SK-N-SH (cell line): ENCODE data around the gene WASF3. TPM values are rescaled to one million over a fixed set of nuclear protein-coding genes. Genes with fewer than 3 reads are reported as not detected.

Experiments
- CTCF ChIA-PET: fragments of 300-600, 350-600 bp; formaldehyde crosslinking; extraction: SDS; loops from one replicate; lab custom pipeline; 2021; lab: Yijun Ruan, JAX
- POLR2A ChIA-PET: fragments of 350-600 bp; sonication (Branson Sonifier 250); formaldehyde crosslinking; extraction: SDS; loops from one replicate; lab custom pipeline; 2020; ENCODE audit warnings: antibody characterized with exemption, inconsistent platforms; lab: Yijun Ruan, JAX
- DNase-seq: peaks from one replicate; pipeline ENCODE4 v3.0.0; 2012
- H2AFZ ChIP-seq: fragments of 200-600 bp; sonication (generic); 2 replicates; pipeline ENCODE4 v1.8.1; 2016; ENCODE audit warnings: antibody characterized with exemption, mild to moderate bottlenecking, low read depth
- H3F3A ChIP-seq: fragments of 200-600 bp; sonication (generic); replicated peaks from 2 replicates; pipeline ENCODE3; 2016; ENCODE audit warnings: antibody characterized with exemption, mild to moderate bottlenecking; ENCODE audit not compliant: insufficient read depth
- H3K27ac ChIP-seq, 2 experiments: fragments of 200-500 bp in 1 of 2; fragments of 200-600 bp in 1 of 2; sonication (Bioruptor generic) in 1 of 2; sonication (generic), shearing (Covaris generic) in 1 of 2; 2 replicates each; pipeline versions ENCODE4 v1.5.1 to v1.6.1; 2014 to 2016; ENCODE audit warnings: low read depth in 2 of 2, inconsistent platforms in 1 of 2, low read length in 1 of 2, mild to moderate bottlenecking in 1 of 2, mixed read lengths in 1 of 2
- H3K27me3 ChIP-seq: fragments of 200-600 bp; sonication (generic), shearing (Covaris generic); 2 replicates; pipeline ENCODE4 v1.6.1; 2016; ENCODE audit warnings: mixed run types; ENCODE audit not compliant: insufficient read depth
- H3K36me3 ChIP-seq, 2 experiments: fragments of 200-500 bp in 1 of 2; fragments of 200-600 bp in 1 of 2; sonication (Bioruptor generic) in 1 of 2; sonication (generic) in 1 of 2; replicated peaks in 1 of 2; 2 replicates each; pipeline versions ENCODE3 to v1.5.1; 2014 to 2016; ENCODE audit warnings: low read length in 1 of 2, mild to moderate bottlenecking in 1 of 2; ENCODE audit not compliant: insufficient read depth in 2 of 2, control insufficient read depth in 1 of 2
- H3K4me1 ChIP-seq, 2 experiments: fragments of 200-500 bp in 1 of 2; fragments of 200-600 bp in 1 of 2; sonication (Bioruptor generic) in 1 of 2; sonication (generic), shearing (Covaris generic) in 1 of 2; 2 replicates each; pipeline versions ENCODE4 v1.5.1 to v1.6.1; 2014 to 2016; ENCODE audit warnings: low read depth in 1 of 2, low read length in 1 of 2, mixed run types in 1 of 2; ENCODE audit not compliant: insufficient read depth in 2 of 2, control insufficient read depth in 1 of 2
- H3K4me2 ChIP-seq: fragments of 200-600 bp; sonication (generic), shearing (Covaris generic); 2 replicates; pipeline ENCODE4 v1.6.1; 2017; ENCODE audit warnings: mixed run types
- H3K4me3 ChIP-seq, 2 experiments: fragments of 200-500 bp in 1 of 2; fragments of 200-600 bp in 1 of 2; sonication (Bioruptor generic) in 1 of 2; sonication (generic), shearing (Covaris generic) in 1 of 2; 2 replicates each; pipeline versions ENCODE4 v1.5.1 to v1.8.1; 2014 to 2016; ENCODE audit warnings: low read depth in 2 of 2, inconsistent platforms in 1 of 2, low read length in 1 of 2, mild to moderate bottlenecking in 1 of 2, mixed read lengths in 1 of 2, moderate library complexity in 1 of 2
- H3K79me2 ChIP-seq: fragments of 200-600 bp; sonication (generic); 2 replicates; pipeline ENCODE4 v1.8.1; 2017; ENCODE audit warnings: mild to moderate bottlenecking; ENCODE audit not compliant: insufficient read depth
- H3K9ac ChIP-seq: fragments of 200-600 bp; sonication (generic); 2 replicates; pipeline ENCODE4 v1.6.1; 2017; ENCODE audit warnings: mixed run types
- H3K9me2 ChIP-seq: fragments of 200-600 bp; sonication (generic); 2 replicates; pipeline ENCODE4 v1.6.1; 2017; ENCODE audit warnings: mixed run types
- H3K9me3 ChIP-seq: fragments of 200-600 bp; sonication (generic); 2 replicates; pipeline ENCODE4 v1.6.1; 2017; ENCODE audit warnings: mixed run types, mild to moderate bottlenecking, moderate library complexity
- H4K20me1 ChIP-seq: fragments of 200-600 bp; sonication (generic); 2 replicates; pipeline ENCODE4 v1.6.1; 2017; ENCODE audit warnings: mild to moderate bottlenecking, mixed run types; ENCODE audit not compliant: insufficient read depth
- CHD2 ChIP-seq: fragments of 150-350 bp; IDR thresholded peaks from 2 replicates; pipeline ENCODE4 v1.6.1; 2018; ENCODE audit warnings: low read length; ENCODE audit not compliant: partially characterized antibody
- ELF1 ChIP-seq: IDR thresholded peaks from 2 replicates; pipeline ENCODE4 v1.4.0; 2012
- EZH2phosphoT487 ChIP-seq: fragments of 200-600 bp; sonication (generic); IDR thresholded peaks from 2 replicates; pipeline ENCODE4 v1.6.1; 2017; ENCODE audit warnings: low read depth, mixed run types, mild to moderate bottlenecking, antibody characterized with exemption, moderate library complexity, borderline replicate concordance
- FOXJ3 ChIP-seq: sonication (generic); formaldehyde crosslinking; IDR thresholded peaks from 2 replicates; pipeline ENCODE4 v1.5.1; 2020; ENCODE audit warnings: mild to moderate bottlenecking, missing genetic modification reagents
- FOXM1 ChIP-seq: IDR thresholded peaks from 2 replicates; pipeline ENCODE4 v1.4.0; 2012; ENCODE audit warnings: low read depth, mild to moderate bottlenecking
- GABPA ChIP-seq: IDR thresholded peaks from 2 replicates; pipeline ENCODE4 v1.4.0; 2012; ENCODE audit warnings: low read depth, mild to moderate bottlenecking
- GATA2 ChIP-seq: sonication (generic); formaldehyde crosslinking; IDR thresholded peaks from 2 replicates; pipeline ENCODE4 v1.5.0; 2020; ENCODE audit warnings: mild to moderate bottlenecking, missing genetic modification reagents
- PBX3 ChIP-seq: IDR thresholded peaks from 2 replicates; pipeline ENCODE4; 2012
- POLR2AphosphoS5 ChIP-seq: IDR thresholded peaks from 2 replicates; pipeline ENCODE4 v1.6.1; 2012; ENCODE audit warnings: low read depth, low read length
- RAD21 ChIP-seq: IDR thresholded peaks from 2 replicates; pipeline ENCODE4 v1.6.1; 2012; ENCODE audit warnings: mild to moderate bottlenecking, low read length
- RFX5 ChIP-seq: IDR thresholded peaks from 2 replicates; pipeline ENCODE4 v1.6.1; 2012; ENCODE audit warnings: mild to moderate bottlenecking, improper control_type of control experiment, low read length
- RXRA ChIP-seq: IDR thresholded peaks from 2 replicates; pipeline ENCODE4 v1.4.0; 2012; ENCODE audit warnings: low read depth, mild to moderate bottlenecking, borderline replicate concordance
- SIN3A ChIP-seq: IDR thresholded peaks from 2 replicates; pipeline ENCODE4 v1.6.1; 2012; ENCODE audit warnings: low read depth, mild to moderate bottlenecking, low read length, moderate library complexity, borderline replicate concordance
- TAF1 ChIP-seq: IDR thresholded peaks from 2 replicates; pipeline ENCODE4 v1.6.1; 2012; ENCODE audit warnings: low read depth, mild to moderate bottlenecking, low read length, moderate library complexity, borderline replicate concordance
- TCF12 ChIP-seq: IDR thresholded peaks from 2 replicates; pipeline ENCODE4 v1.4.0; 2012
- TEAD4 ChIP-seq: IDR thresholded peaks from 2 replicates; pipeline ENCODE4 v1.4.0; 2012; ENCODE audit warnings: mild to moderate bottlenecking, borderline replicate concordance; ENCODE audit not compliant: insufficient read depth
- YY1 ChIP-seq: IDR thresholded peaks from 2 replicates; pipeline ENCODE4 v1.4.0; 2012; ENCODE audit warnings: low read depth, mild to moderate bottlenecking
- WGBS: methylation state at CpG from one replicate; pipeline ENCODE4 v1.1.6; 2017; ENCODE audit warnings: low lambda C conversion rate; 5-methylcytosine and 5-hydroxymethylcytosine counted together
- polyA plus RNA-seq, 3 experiments: library from polyadenylated mRNA; depleted of rRNA; stranded (reverse); fragments of >200 nt; gene quantifications; 2 replicates each; pipeline ENCODE4 v1.2.3, GENCODE V29; 2012
- TF ChIP-seq, protein P1 (sequence below): IDR thresholded peaks from 2 replicates; pipeline ENCODE4 v1.4.0; 2012; ENCODE audit warnings: low read depth, borderline replicate concordance
- TF ChIP-seq, protein P2 (sequence below): fragments of 150-350 bp; IDR thresholded peaks from 2 replicates; pipeline ENCODE4 v1.6.1; 2017; ENCODE audit warnings: antibody characterized with exemption, low read length, low read depth, borderline replicate concordance

WASF3 gene
- polyA plus RNA-seq, 1 of the 3 experiments (the other 2 are of a cell fraction), result 10.4 TPM

- Histone ChIP-seq H3K27ac (no peak overlapping the region), H3K27me3 (no peaks in the 10 kb centered on the region; the same call in 1 of the 2 replicates), H3K4me1 (peaks cover 0 to 3% of the 10 kb centered on the region in 2 experiments; a peak in 2 of 4 replicates), H3K9me3 (no peaks in the 10 kb centered on the region), H3K36me3 (no peaks in the 10 kb centered on the region), H3K4me3 (no peak overlapping the region), H3K9ac (no peak overlapping the region), H4K20me1 (no peaks in the 10 kb centered on the region), H3K9me2 (no peaks in the 10 kb centered on the region), H3F3A (no peaks in the 10 kb centered on the region), H3K79me2 (no peaks in the 10 kb centered on the region), H2AFZ (no peak overlapping the region), H3K4me2 (no peak overlapping the region)
- no peak for DNase-seq
- CTCF ChIA-PET, result interaction anchor here (0.6 to 1.3 kb wide), 2 partner anchors 23 to 26 kb away, joined by 3 to 6 read pairs; no protein-coding TSS in a partner anchor
- no peak for TF ChIP-seq TAF1
- 50% methylated on average over 5 of the region's 5 CpGs for WGBS
- POLR2A ChIA-PET, result no interaction called here
Observed at GRCh38 chr13:26522571-26522970, 34.9 kb upstream of the WASF3 start.

DNA sequence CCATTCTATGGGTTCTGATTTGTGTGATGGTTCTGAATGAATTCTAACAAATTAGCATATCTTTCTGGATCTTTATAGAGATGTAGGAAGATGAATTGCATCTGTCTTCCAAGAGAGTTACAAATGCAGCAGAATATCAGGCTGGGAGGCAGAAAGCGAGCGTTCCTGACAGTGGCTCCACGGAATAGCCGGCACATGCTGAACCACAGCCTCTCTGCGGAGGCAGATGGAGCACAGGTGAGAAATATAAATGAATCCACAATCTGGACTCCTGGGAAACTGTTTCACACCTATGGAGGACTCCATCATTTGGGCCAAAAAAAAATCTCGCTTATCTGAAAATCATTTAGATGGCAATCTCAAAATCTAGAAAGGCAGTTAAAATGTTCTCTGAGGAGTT is 34.5 kb upstream of the WASF3 start:
- Histone ChIP-seq H3K9ac (no peak overlapping the region), H3K36me3 (no peaks in the 10 kb centered on the region), H3K27me3 (no peaks in the 10 kb centered on the region), H4K20me1 (no peaks in the 10 kb centered on the region), H3K9me2 (no peaks in the 10 kb centered on the region), H3F3A (no peaks in the 10 kb centered on the region), H3K9me3 (no peaks in the 10 kb centered on the region), H3K4me2 (no peak overlapping the region), H3K27ac (no peak overlapping the region), H2AFZ (no peak overlapping the region), H3K4me3 (no peak overlapping the region), H3K4me1 (peaks cover 0 to 3% of the 10 kb centered on the region in 2 experiments; a peak in 2 of 4 replicates), H3K79me2 (no peaks in the 10 kb centered on the region)
- 88% methylated on average over 6 of the region's 6 CpGs for WGBS
- POLR2A ChIA-PET, result no interaction called here
- CTCF ChIA-PET, result interaction anchor here (1.3 kb wide), 1 partner anchor 26 kb away, joined by 6 read pairs; no protein-coding TSS in a partner anchor
- no peak for TF ChIP-seq FOXM1
- TF ChIP-seq, protein P1, sequence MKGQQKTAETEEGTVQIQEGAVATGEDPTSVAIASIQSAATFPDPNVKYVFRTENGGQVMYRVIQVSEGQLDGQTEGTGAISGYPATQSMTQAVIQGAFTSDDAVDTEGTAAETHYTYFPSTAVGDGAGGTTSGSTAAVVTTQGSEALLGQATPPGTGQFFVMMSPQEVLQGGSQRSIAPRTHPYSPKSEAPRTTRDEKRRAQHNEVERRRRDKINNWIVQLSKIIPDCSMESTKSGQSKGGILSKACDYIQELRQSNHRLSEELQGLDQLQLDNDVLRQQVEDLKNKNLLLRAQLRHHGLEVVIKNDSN, result no peak
- TF ChIP-seq RXRA, result no peak
- TF ChIP-seq CHD2, result no peak
- no peak for TF ChIP-seq PBX3
- no peak for TF ChIP-seq RFX5
- TF ChIP-seq FOXJ3, result no peak
- TF ChIP-seq SIN3A, result no peak
- TF ChIP-seq EZH2phosphoT487, result no peak
- TF ChIP-seq YY1, result no peak
- TF ChIP-seq GATA2 (CRISPR knock-in tag), result no peak
- TF ChIP-seq RAD21, result no peak
- no peak for TF ChIP-seq TEAD4
- TF ChIP-seq, protein P2, sequence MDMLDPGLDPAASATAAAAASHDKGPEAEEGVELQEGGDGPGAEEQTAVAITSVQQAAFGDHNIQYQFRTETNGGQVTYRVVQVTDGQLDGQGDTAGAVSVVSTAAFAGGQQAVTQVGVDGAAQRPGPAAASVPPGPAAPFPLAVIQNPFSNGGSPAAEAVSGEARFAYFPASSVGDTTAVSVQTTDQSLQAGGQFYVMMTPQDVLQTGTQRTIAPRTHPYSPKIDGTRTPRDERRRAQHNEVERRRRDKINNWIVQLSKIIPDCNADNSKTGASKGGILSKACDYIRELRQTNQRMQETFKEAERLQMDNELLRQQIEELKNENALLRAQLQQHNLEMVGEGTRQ, result no peak
- TF ChIP-seq TCF12, result no peak
- TF ChIP-seq ELF1, result no peak
- TF ChIP-seq POLR2AphosphoS5, result no peak
- no peak for TF ChIP-seq GABPA
- no peak for DNase-seq
